SK-N-MC (cell line): Measurements from ENCODE around the gene CACNA1C.
"Not testable (repeated sequence)": the region's sequence is repeated elsewhere in the genome, so short reads cannot be mapped to it uniquely, and the experiment has no call there.

Experiments
- DNase-seq: peaks from one replicate; pipeline ENCODE4 v3.0.0-alpha.2; 2011; ENCODE audit warnings: low read depth, low spot score
- H3K27ac ChIP-seq: fragments of 200-600 bp; sonication (generic); 2 replicates; pipeline ENCODE4 v1.5.1; 2016; ENCODE audit warnings: mixed run types
- H3K36me3 ChIP-seq: fragments of 200-600 bp; sonication (generic); 2 replicates; pipeline ENCODE4 v1.6.1; 2017; ENCODE audit warnings: antibody characterized with exemption, low read length, mixed read lengths; ENCODE audit not compliant: insufficient read depth
- H3K4me3 ChIP-seq: fragments of 200-600 bp; sonication (generic); 2 replicates; pipeline ENCODE4 v1.5.1; 2016
- H3K9ac ChIP-seq: fragments of 200-600 bp; sonication (generic); 2 replicates; pipeline ENCODE4 v1.8.0; 2017; ENCODE audit warnings: mixed run types, mixed read lengths; ENCODE audit not compliant: insufficient read length
- H3K9me3 ChIP-seq: fragments of 200-600 bp; sonication (generic); 2 replicates; pipeline ENCODE4 v1.6.1; 2017; ENCODE audit warnings: low read depth, mild to moderate bottlenecking, antibody characterized with exemption, low read length, moderate library complexity, mixed read lengths
- EZH2 ChIP-seq: fragments of 200-600 bp; sonication (generic); IDR thresholded peaks from one replicate; pipeline ENCODE4 v1.6.1; 2017; ENCODE audit warnings: antibody characterized with exemption
- FOXP2 ChIP-seq: optimal IDR thresholded peaks from 2 replicates; pipeline ENCODE3; 2011; ENCODE audit warnings: mild to moderate bottlenecking, moderate library complexity; ENCODE audit not compliant: insufficient read depth; ENCODE audit errors: extremely low read length, control extremely low read depth
- POLR2AphosphoS5 ChIP-seq: IDR thresholded peaks from 2 replicates; pipeline ENCODE4 v1.6.1; 2012; ENCODE audit warnings: mild to moderate bottlenecking, low read depth, low read length, borderline replicate concordance

Gene CACNA1C

DNA sequence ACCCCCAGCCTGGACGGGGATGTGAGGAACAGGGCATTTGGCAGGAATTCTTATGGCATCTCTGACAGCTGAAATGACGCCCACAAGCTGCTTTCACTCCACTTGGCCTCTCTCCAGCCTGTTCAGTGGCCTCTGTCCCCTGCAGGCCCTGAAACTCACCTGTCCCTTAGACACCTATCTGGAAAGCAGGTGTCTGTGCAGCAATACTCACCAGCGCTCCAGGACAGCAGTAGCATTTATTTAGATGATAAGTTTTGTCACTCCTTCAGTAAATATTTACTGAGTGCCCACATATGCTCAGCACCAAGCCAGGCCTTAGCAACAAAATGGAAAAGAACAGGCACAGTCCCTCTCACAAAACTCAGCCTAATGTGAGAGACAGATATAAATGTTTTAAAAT is 430.9 kb downstream of the CACNA1C start:
- no peak for DNase-seq
- Histone ChIP-seq H3K36me3 (no peaks in the 10 kb centered on the region), H3K9me3 (no peaks in the 10 kb centered on the region), H3K27ac (no peak overlapping the region), H3K9ac (no peak overlapping the region), H3K4me3 (no peak overlapping the region)
- TF ChIP-seq EZH2, result no peak

DNA sequence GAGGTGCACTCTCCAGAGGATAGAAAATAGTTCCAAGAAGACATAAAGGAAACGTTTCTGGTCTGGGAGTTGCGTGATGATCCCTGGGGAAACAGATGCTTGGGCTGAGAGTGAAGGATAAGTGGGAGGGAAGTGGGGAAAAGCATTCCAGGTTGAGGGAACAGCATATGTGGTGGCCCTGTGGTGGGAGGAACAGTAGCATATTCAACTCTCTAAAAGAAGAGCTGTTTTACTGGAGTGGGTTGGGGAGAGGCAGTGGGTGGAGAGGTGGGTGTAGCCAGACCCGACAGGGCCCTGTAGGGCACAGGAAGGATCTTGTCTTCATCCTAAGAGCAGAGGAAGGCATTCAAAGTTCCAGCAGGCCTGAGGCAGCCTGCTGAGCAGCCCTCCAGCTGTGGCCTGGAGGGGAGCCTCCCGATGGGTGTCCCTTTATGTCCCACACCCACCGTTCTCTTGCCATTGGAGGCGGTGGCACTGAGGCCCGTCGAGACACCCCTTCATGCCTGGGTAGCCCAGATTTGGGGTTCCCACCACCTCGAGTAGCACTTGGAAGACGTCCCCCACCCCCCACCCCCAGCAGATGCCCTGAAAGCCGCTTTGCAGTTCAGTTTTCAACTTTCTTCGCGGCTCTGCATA is 431.5 kb downstream of the CACNA1C start:
- Histone ChIP-seq H3K27ac (no peak overlapping the region), H3K4me3 (no peak overlapping the region), H3K9me3 (no peaks in the 10 kb centered on the region), H3K36me3 (no peaks in the 10 kb centered on the region), H3K9ac (no peak overlapping the region)
- no peak for TF ChIP-seq EZH2
- TF ChIP-seq POLR2AphosphoS5, result no peak
- TF ChIP-seq FOXP2, result no peak
- no peak for DNase-seq

DNA sequence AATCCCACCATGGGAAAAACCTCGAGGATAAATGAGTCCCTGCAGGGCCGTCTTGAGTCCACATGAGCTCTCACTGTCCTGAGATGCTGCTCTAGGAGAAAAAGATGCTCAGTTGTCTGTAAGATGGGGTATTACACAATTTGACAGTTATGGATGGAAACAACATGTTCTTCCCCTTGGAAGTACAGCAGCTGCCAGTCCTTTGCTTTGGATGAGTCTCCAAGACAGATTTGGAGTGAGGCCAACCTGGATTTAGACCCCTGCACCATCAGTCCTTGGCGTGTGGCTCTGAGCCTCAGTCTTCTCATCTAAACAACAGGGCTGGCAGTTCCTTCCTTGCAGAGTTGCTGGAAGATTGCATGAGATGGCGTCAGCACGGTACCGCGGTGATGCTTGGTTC is 432.9 kb downstream of the CACNA1C start:
- Histone ChIP-seq H3K9me3 (no peaks in the 10 kb centered on the region), H3K4me3 (no peak overlapping the region), H3K36me3 (no peaks in the 10 kb centered on the region), H3K27ac (no peak overlapping the region), H3K9ac (no peak overlapping the region)
- no peak for TF ChIP-seq EZH2
- no peak for DNase-seq

DNA sequence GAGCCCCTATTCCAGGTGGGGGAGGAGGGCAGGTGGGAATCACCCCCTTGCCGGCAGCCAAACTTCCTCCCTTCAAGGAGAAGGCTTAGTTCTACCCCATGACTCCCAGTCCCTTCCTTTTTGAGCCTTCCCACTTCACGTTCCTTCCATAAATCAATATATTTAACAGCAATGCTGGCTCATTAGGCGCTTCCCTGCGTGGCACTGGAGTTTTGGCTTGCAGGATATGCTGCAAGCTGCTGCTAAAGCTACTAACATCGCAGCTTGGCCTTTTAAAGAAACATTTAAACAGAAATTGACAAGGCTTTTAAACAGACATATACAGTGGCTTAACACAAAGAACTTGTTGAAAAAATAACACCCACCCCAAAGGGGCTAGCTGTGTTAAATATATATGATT is 434.0 kb downstream of the CACNA1C start:
- no peak for DNase-seq
- no peak overlapping the region for H3K4me3 ChIP-seq
- TF ChIP-seq FOXP2 (no peak), POLR2AphosphoS5 (no peak), EZH2 (no peak)
- no peaks in the 10 kb centered on the region for H3K9me3 ChIP-seq
- H3K27ac ChIP-seq, result no peak overlapping the region
- H3K9ac ChIP-seq, result no peak overlapping the region
- H3K36me3 ChIP-seq, result no peaks in the 10 kb centered on the region

DNA sequence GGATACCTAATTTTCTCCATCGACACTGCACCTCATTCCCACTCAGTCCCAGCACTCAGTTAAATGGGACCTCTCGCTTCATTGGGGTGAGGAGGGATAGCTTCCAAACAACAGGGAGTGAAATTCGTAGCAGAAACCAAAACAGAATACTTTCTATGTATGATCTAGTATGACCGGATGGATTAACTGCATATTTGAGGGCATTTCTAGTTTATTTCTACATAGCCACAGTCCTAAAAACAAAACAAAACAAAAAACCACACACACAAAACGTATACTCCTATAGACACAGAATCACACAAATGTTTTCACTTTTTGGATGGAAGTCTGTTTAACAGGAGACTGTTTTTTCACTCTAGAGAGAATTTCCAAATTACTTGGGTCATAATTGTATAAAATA is 434.5 kb downstream of the CACNA1C start:
- Histone ChIP-seq H3K36me3 (no peaks in the 10 kb centered on the region), H3K9me3 (no peaks in the 10 kb centered on the region), H3K4me3 (no peak overlapping the region), H3K27ac (no peak overlapping the region), H3K9ac (no peak overlapping the region)
- DNase-seq, result no peak
- TF ChIP-seq EZH2 (no peak), FOXP2 (no peak), POLR2AphosphoS5 (no peak)

DNA sequence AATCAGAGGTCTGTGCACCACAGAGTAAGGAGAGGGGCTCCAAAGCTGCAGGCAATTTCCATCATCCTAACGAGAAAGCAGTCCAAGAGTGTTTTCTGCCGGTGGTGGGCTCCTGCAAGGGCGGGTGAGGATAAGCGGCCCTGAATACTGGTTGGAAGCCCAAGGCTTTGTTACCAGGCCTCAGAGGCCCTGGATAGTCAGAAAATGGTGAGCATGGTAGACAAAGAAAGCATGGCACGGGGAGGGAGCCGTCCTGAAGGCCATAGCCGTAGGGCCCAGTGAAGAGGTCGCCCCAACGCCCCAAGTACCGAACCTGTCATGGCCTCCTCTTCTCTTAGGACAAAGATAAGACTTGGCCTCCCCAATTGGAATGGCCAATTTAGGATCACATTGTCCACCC is 435.3 kb downstream of the CACNA1C start:
- TF ChIP-seq EZH2 (no peak), POLR2AphosphoS5 (no peak), FOXP2 (no peak)
- no peak for DNase-seq
- Histone ChIP-seq H3K4me3 (no peak overlapping the region), H3K9me3 (no peaks in the 10 kb centered on the region), H3K36me3 (no peaks in the 10 kb centered on the region), H3K9ac (no peak overlapping the region), H3K27ac (no peak overlapping the region)

DNA sequence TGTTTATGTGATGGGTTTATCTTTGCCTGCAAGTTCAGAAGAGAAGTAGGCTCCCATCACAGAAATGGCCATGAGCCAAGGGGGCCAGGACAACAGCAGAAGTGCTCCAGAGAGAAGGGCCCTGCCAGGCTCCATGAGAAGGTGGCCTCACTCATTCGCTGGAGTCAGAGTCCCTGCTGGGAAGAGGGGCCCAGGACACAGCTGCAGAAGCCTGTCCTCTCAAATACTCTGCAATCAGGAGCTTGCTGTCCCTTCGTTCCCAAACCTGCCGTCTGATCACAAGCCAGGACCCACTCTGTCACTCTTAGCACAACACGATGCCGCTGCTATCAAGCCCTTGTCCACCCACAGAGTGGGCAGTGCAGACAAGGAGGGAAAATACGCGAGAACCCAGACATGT is 435.8 kb downstream of the CACNA1C start:
- H3K9ac ChIP-seq, result no peak overlapping the region
- no peak for DNase-seq
- no peak overlapping the region for H3K27ac ChIP-seq
- no peak overlapping the region for H3K4me3 ChIP-seq
- no peaks in the 10 kb centered on the region for H3K9me3 ChIP-seq
- H3K36me3 ChIP-seq, result no peaks in the 10 kb centered on the region
- TF ChIP-seq POLR2AphosphoS5 (no peak), EZH2 (no peak), FOXP2 (no peak)

DNA sequence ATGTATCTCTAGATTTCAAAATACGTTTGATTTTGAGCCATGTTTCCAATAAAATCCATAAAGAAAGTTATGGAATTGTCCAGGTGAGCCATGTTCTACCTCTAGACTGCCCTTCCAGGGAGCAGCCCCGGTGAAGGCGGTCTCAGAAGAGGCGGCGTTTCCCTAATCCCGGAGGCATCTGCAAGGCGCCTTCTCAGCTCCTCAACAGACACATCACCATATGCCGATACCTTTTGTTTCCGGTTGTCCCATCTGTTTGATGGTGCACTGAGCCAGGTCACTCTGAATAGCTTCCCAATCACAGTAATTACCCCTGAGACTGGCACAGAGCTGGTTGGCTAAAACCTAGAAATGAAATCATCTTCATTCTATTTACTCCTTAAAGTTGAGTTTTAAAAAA is 436.5 kb downstream of the CACNA1C start:
- TF ChIP-seq FOXP2 (no peak), EZH2 (no peak), POLR2AphosphoS5 (no peak)
- DNase-seq, result no peak
- H3K4me3 ChIP-seq, result no peak overlapping the region
- H3K27ac ChIP-seq, result no peak overlapping the region
- H3K9ac ChIP-seq, result no peak overlapping the region
- no peaks in the 10 kb centered on the region for H3K36me3 ChIP-seq
- no peaks in the 10 kb centered on the region for H3K9me3 ChIP-seq

DNA sequence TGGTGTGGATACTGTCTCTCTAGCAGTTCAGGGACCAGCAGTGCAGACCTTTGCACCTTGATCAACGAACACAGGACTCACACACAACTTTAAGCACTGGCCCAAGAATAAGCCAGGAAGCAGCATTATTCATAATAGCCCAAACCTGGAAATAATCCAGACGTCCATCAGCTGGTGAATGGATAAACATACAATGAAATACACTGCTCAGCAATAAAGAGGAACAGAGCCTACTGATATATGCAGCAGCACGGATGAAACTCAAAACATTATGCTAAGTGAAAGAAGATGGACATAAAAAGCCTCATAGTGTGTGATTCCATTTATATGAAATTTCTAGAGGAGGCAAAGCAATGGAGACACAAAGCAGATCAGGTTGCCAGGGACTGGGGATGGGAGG is 438.0 kb downstream of the CACNA1C start:
- TF ChIP-seq POLR2AphosphoS5 (no peak), FOXP2 (no peak), EZH2 (no peak)
- H3K9me3 ChIP-seq, result no peaks in the 10 kb centered on the region
- no peaks in the 10 kb centered on the region for H3K36me3 ChIP-seq
- no peak overlapping the region for H3K9ac ChIP-seq
- H3K4me3 ChIP-seq, result no peak overlapping the region
- no peak overlapping the region for H3K27ac ChIP-seq
- no peak for DNase-seq

DNA sequence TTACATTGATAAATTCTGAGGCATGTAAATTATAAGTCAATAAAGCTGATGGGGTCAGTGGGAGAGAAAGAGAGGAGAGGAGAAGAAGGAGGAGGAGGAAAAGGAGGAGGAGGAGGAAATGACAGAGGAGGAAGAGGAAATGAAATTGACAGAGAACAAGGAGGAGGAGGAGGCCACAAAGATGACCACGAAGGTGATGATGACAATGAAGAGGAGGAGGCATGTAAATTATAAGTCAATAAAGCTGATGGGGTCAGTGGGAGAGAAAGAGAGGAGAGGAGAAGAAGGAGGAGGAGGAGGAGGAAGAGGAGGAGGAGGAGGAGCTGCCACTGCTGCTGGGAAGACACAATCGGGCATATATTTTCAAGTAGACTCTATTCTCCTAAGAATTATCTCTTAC is 438.6 kb downstream of the CACNA1C start:
- not testable (repeated sequence) for H3K36me3 ChIP-seq, DNase-seq, H3K27ac ChIP-seq, H3K9ac ChIP-seq, H3K4me3 ChIP-seq, H3K9me3 ChIP-seq
